HG03469 (cell line): ENCODE measurements around the gene KLHL29.

Experiments used
- ATAC-seq: cut with Tn5 transposase; IDR thresholded peaks from one replicate; pipeline ENCODE4 v1.9.1; 2021; ENCODE audit warnings: mild to moderate bottlenecking, moderate library complexity, moderate number of reproducible peaks; ENCODE audit not compliant: unreplicated experiment

Gene KLHL29

DNA sequence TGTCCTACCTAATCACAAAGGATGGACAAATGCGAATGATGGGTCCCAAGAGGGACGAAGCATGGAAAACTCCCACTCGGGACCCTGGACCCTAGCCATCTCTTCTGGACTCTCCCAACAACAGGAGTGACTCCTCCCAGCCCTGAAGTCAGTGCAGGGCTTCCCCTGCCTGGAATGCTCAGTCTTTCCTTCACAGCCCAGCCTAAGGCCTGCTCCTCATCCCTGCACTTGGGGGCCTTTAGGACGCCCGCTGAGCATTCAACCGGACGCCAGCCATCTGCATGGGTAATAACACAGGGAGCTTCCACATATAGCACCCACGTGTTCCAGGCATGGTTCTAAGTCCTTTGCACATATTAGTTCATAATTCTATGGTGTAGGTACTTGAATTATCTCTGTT lies 237.5 kb downstream of the KLHL29 start:
- no peak for ATAC-seq

DNA sequence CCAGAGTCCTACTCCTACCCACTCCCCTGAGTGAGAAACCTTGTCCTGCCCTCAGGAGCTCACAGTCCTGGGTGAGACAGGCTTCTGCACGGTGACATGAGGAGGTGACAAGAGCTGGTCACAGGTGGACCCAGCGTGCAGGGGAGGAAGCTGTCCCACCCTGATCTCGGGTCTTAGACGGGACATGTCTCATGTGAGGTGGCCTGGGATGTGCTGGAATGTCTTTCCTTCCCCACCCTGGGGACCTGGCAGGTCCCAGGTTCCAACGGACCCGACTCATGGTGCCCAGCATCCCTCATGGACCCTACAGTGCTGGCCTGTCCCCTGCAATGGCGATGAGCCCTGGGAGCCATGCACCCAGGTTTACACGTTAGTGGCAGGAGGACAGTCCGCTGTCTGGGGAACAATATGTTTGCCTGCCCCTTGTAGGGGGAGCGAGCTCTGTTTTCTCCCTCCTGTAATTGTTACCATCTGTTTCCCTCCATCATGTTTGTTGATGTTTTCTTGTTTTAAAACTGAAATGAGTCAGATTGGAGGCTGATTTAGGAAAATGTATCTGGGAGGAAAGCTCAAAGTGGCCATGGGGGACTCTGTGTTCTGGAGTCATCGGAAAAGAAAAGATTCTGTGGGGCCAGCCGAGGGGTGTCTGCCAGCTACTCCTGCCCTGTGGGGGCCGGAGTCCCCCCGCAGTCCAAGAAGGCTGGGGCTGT lies 238.1 kb downstream of the KLHL29 start:
- ATAC-seq, result no peak

DNA sequence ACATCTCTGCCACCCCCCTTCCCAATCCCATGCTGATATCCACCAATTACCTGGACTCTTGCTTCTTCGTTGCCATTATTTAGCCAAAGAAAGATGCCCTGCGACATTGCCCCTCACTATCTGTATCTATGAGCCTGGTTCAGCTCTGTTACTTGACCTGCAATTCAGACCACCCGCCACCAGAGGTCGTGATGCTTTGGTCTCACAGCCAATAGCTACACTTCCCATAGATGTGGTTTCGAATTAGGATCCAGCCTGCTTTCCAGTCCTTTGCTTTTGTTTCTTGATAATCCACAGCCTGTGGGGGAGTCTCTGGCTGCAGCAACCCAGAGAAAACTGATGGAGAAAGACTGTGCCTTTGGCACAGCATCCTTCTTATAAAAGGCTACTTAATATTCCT lies 239.4 kb downstream of the KLHL29 start:
- ATAC-seq, result no peak

DNA sequence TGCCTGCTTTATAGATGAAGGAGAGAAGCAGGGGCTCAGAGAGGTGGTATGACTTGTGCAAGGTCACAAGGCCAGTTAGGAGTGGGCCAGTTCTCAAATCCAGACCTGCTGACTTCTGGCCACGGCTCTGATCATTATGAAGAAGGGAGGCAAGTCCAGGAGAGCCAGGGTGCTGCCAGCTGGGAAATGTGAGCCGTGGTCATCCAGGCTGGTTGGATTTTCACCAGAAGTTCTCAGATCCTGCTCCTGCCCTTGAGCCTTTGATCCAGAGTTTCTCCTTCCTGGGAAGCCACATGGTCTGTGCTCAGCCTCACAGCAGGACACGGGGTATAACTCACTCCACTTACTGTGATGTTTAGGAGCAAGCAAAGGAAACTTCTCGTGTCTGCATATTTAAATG lies 239.9 kb downstream of the KLHL29 start:
- ATAC-seq, result no peak

DNA sequence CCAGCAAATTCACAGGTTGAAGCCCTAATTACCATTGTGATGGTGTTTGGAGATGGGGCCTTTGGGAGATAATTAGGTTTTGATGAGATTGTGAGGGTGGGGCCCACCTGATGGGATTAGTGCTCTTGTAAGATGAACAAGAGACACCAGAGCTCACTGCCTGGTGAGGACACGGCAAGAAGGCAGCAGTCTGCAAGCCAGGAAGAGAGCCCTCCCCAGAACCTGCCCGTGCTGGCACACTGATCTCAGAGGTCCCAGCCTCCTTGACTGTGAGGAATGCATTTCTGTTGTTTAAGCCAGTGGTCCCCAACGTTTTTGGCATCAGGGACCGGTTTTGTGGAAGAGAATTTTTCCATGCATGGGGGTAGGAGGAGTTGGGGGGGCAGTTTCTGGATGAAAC lies 240.7 kb downstream of the KLHL29 start:
- no peak for ATAC-seq

DNA sequence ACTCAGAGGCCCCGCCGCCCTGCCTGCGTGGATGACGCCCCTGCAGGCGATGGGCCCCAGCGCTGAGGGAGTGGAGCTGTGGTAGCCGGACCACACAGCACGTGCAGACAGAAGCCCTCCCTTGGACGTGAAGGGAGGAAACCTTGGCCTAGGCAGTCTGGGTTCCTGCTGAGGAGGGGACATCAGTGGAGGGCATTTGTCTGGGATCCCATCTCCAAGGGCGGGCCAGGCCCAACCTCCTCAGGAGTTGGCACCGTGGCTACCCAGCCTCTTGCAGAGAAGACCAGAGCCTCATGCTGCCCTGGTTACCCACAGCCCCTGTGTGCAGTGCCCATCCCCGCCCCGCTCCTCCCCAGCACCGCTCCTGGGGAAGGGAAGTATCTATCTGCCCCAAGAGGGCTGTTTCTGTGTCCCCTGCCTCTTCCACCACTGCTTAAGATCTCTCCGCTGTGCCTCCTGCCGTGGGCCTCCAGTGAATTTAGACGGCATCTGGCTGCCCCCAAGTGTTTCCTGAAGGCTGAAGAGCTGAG lies 241.8 kb downstream of the KLHL29 start:
- ATAC-seq, result no peak

DNA sequence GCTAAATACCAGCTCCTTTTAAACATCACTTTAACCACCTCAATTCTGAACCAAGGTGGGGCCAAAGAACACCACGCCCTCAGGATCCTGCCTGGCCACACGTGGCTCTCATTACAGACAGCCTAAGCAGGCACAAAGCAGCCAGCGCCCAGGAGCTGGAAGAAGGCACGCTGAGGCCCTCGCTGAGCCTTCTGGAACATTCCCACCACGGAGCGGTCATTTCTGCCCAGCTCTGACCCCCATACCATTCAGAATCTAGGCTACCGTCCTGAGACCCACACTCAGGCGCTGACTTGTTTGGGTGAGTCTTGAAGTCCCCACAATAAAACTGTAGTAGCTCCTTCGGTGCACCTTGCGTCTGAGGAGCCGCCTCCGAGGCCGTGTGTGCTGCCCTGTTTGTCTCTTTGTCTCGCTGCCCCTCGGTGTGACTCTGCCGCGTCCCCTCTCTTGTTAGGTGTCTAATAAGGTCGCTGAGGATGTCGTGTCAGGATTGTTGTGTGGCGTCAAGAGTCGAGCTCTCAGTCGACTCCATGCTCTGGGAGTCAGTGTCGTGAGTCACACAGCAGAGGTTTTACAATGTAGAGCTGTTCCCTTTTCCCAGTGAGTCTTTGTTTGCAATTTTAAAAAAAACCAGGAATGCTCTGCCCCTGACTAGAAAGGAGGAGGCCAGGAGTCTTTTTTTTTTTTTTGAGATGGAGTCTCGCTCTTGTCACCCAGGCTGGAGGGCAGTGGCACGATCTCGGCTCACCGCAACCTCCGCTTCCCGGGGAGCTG lies 242.4 kb downstream of the KLHL29 start:
- ATAC-seq, result no peak

DNA sequence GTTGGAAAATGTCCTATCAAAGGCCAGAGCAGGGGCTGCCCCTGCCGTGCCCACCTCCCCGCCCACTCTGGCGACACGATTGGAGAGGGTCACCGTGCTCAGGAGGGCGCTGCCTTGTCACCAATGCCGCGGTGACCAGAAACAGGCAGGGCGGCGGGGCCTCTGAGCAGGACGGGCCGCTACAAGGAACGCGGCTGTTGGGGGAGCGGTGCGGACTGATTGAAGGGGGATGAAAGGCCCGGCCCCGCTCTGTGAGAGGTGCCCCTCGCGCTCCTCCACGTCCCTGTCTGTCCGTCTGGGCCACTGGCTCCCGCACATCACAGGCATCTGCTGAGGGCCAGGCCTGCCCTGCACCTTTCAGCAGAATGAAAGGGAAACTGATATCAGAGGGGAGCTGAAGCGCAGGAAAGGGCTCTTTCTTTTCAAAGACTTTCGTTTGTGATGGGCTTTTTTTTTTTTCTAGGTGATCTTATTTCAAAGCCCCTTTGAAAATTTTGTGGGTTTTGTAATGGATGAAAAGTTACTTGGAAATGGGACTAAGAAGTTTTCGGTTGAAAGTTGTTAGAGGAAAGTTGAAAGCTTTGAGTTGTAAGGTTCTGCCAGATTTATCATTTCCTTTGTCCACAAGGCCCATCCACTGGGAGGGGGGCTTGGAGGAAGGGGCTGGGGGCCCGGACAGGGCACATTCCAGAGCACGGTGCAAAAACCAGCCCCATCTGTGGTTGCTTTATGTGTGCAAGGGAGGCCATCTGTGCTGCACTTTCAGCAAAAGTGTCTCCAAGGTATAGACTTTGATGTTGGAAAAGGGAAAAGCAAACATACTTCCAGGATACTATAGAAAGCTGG lies 244.2 kb downstream of the KLHL29 start:
- no peak for ATAC-seq

DNA sequence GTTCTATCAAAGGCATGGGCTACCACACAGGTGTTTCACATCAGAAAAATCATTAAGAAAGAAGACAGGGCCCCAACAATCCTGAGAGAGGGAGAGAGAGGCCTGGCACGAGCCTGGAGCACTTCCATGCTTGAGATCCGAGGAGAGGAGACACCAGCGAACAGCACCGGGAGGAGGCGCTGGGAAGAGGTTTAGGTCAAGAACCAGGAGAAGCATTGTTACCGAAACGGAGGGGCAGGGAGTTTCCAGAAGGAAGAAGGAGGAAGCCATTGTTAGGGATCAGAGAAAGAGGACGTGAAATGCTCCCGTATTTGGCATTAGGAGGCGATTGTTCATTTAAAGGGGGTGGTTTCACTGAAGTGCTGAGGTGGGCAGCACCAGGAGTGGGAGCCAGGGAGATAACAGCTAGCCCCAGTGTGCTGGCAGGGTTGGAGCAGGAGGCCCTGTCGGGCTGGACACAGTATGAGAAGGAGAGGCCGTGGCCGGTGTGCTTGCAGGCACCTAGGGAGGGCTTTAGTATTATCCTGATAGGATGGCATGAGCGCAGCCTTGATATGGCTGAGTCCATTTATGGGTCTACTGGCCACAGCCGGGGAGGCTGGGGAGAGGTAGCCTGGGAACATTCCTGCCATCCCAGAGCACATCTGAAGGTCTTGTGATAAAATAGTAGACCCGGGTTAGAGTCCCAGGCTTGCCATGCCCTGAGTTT lies 244.9 kb downstream of the KLHL29 start:
- no peak for ATAC-seq

DNA sequence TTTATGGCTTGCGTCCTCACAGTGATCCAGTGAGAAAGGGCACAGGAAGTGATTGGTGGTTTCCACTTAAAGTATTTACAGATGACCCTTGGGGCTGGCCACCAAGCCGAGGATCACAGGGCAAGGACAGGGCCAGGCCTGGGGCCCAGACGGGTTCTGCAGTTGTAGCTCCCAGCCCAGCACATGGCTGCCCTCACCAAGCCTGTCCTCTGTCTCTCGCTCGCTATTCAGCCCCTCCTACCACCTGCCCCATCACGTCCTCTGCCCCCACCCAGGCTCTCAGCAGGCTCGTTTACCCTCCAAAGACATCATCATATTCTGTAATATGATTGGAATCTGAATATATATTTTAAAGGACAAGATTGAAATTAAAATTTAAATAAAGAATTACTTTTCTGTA lies 246.0 kb downstream of the KLHL29 start:
- no peak for ATAC-seq

DNA sequence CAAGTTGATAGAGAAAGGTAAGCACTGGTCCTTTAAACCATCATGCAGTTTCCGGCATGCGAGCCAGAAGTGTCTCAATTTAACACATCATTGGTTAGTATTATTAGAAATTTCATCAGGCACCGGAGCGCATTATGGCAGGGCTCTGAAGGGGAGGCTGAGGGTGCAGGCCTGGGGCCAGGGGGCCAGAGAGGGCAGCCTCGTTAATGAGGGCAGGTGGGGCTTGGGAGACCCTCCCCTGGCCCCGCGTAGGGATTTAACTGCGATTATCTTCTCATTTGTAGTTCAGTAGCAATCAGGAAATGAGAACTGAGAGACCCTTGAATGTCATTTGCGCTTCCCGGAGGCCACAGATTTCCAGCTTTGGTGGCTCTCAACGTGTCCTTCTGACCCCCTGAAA lies 246.4 kb downstream of the KLHL29 start:
- ATAC-seq, result no peak

DNA sequence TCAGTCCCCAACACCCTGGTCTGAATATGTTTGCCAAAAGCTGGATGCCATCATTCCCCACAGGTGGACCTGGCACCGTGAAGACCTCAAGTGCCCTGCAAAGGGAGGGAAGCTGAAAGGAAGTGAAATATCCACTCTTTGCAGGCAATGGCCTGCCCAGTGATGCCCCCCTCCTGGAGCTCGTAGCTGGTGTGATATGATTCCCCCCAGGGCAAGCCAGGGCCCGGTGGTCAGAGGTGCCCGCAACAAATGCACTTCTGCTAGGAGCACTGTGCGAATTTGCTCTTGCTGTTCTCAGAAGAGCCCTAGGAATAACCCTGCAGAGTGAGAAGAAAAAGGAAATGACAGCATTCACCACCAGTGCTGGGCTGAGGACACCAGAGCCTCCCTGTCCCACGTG lies 247.4 kb downstream of the KLHL29 start:
- no peak for ATAC-seq

DNA sequence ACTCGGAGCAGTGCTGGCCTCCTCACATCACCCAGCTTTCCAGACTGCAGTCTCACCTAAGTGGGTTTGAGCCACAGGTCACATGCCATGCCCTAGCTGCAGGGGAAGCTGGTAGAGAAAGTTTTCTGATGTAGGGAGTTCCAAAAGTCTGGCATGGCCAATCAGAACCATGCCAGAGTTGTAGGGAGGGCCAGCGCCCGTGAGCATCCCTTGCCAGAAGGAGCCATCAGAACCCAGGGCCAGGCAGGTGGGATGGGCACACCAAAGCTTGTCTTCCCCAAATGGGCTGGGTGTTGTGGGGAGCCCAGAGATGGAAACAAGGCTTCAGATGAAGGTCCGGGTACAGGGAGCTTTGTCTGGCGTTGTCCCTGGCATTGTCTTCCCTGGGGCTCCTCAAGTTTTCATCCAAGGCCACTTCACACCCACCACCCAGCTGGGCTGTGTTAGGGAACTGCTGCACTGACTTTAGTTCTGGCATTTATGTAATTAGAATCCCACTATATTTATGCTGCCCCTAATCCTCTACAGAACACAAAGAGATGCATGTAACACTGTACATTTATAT lies 247.9 kb downstream of the KLHL29 start:
- ATAC-seq, result no peak

DNA sequence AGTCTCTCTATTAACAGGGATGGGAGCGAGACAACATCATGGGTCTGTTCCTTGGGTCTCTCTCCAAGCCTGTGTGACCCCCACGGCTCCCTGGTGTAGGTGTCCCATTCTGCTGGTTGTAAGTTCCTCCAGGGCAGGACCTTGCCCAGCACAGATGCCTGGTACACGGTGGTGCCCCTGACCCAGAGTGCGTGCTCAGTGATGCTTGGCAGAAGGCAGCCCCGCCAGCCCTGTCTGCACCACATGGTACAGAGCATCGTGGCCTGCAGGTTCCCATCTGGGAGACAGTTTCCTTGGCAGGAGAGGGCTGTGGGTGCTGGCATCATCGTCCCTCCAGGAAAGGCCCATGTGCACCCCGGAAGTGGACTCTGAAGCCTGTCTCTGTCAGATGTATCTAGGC lies 249.0 kb downstream of the KLHL29 start:
- no peak for ATAC-seq

DNA sequence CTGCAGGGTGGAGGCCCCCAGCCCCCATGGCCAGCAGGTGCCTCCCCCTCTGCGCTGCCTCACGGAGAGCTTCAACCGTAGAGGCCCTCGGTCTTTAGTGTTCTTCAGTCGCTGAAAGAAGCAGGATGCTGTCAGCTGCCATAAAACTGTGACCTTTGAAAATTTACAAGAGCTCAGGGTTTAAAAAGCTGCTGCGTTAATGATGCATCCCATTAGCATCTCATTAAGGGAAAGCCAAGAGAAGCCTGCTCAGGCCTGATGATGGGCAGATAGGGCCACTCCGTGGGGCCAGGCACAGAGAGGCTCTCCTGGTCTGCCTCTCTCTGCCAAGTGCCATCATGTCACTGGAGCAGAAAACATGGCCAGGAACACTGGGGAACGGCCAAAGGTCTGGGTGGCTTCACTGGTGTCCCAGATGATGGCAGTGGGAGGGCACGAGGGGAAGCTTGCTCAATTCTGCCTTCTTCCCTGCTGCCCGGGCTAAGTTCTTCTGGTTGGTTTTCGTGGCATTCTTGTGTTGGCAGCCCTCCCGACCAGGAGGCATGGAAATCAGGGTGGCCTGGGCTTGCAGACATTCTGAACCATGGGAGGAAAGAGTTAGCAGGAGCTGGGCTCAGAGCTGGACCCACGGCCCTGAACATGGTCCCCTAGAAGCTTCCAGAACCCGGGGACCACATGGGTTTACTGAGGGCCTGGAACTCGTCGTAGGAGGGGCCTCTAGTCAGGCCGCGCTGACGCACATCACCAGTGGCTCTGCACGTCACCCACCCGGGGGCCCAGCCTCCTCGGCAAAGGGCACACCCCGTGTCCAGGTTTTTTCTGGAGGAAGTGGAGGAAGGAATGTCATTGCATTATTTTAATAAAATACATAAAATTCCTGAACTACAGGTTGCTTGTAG lies 250.7 kb downstream of the KLHL29 start:
- no peak for ATAC-seq

DNA sequence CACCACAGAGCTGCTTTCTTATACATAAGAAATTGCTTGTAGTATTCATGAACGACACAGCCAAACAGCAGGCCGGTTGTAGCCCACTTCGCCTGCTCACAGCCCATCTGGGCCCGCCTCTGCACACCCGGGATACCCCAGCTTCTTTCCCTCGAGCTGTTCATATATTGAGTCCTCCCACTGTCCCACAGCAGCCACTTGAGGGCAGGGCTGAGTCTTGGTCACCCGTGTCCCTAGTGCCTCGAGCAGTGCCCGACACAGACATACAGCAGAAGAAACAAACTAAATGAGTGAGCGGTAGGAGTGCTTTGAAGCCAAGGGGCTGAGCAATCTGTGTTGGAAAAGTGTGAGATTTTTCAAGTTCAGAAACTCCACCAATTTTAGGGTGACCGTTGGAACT lies 251.4 kb downstream of the KLHL29 start:
- no peak for ATAC-seq

DNA sequence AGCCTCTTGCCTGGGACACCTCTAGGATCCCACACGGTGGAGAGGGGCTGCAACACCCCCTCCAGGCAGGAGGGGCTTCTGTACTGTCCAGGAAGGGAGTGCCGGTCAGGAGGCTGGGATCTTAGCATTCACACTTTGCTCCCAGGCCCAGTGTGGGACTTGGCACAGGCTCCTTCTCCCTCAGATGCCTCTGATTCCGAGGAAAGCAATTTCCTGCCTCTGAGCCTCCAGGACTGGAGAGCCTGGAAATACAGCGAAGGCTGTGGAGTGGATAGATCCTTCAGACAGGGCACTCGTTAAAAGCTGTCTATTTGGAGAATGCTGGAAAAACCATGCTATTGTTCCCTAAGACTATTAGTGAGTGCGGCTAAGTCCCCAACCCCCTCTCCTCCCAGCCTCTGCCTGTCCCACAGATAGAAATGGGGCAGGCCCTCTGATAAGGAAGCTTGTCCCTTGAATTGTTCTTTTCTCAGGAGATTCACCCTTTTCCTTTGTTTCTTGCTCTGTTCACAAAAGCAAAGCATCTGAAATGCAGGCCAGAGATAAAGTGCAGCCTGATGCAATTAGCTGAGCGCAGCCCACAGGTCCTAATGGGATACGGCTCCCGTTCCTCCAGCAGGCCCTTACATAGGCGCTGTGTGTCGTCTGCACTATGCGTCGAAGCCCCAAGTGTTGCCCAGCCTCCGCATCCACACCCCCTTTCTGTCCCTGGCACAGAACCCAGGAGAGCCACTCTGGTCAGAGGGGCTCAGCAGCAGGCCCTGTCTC lies 252.2 kb downstream of the KLHL29 start:
- ATAC-seq, result no peak

DNA sequence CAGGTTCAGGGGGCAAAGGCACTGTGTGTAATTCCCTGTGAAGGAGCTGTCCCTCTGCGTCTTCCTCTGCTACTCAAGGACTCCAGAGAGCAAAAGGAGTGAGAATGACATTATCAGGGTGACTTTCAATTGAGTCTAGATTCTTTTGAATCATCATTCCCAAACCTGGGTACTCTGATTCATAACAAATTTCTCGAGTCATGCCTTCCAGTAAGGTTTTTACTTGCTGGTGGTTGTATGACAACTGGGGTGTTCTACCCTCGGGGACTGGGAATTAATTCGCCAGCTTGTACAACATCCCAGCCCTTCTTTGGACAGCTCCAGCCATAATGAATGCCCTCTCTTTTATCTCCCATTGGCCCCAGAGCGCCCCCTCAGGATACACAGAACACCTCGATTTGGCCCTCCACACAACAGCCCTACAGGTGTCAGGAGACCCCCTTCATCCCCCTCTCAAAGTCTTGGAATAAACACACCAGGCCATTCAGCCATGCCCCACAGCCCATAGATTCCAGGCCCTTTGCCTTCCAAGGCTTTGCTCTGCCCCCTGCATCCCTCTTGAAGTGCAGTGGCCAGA lies 254.5 kb downstream of the KLHL29 start:
- ATAC-seq, result no peak
